Motor neuron (in vitro differentiated cells): ENCODE results near the gene B4GALNT4. TPM values are rescaled to one million over a fixed set of nuclear protein-coding genes. Genes with fewer than 3 reads are reported as not detected.
A peak's percentile ranks its signal among the peaks of the same experiment; 100 is the strongest.

Experiments used
- ATAC-seq, 8 experiments: fragments of 200-7000 bp; cut with Tn5 transposase; replicated peaks in 6 of 8; 2 replicates each; pipeline ENCODE4 v1.8.0; 2021; ENCODE audit warnings: mild to moderate bottlenecking in 8 of 8, moderate library complexity in 8 of 8
- H3K27ac ChIP-seq, 2 donors: fragments of 250-450 bp; sonication (Bioruptor Pico); 2 replicates each; pipeline ENCODE4 v1.9.0; 2021; ENCODE audit warnings: antibody characterized with exemption in 2 of 2, mild to moderate bottlenecking in 2 of 2, moderate library complexity in 1 of 2
- H3K4me1 ChIP-seq, 2 donors: fragments of 250-450 bp; sonication (Bioruptor Pico); replicated peaks in 1 of 2; 2 replicates each; pipeline ENCODE4 v1.6.1; 2021; ENCODE audit warnings: antibody characterized with exemption in 2 of 2, mild to moderate bottlenecking in 2 of 2, moderate library complexity in 1 of 2
- H3K4me3 ChIP-seq, 5 donors: fragments of 250-450 bp; sonication (Bioruptor Pico); 2 replicates each; pipeline ENCODE4 v1.9.0; 2021; ENCODE audit warnings: antibody characterized with exemption in 5 of 5, mild to moderate bottlenecking in 5 of 5, moderate library complexity in 4 of 5
- WGBS, 10 experiments: fragments of 450-650 bp; shearing (Covaris generic); methylation state at CpG; one replicate each; pipeline ENCODE4 v1.0.0; 2022; 5-methylcytosine and 5-hydroxymethylcytosine counted together
- in situ Hi-C, 9 experiments: fragments of 400-800 bp; cut with MboI; loops; one replicate each; pipeline ENCODE4 v1.15.0; 2021; ENCODE audit warnings: low sequenced_read_pairs in 9 of 9, low pct_unique_long_range_greater_than_20kb in 2 of 9; ENCODE audit not compliant: unreplicated experiment in 9 of 9
- total RNA-seq, 8 experiments: library from RNA; unstranded; fragments of 300-600 nt; gene quantifications; 2 replicates each; pipeline versions ENCODE4 v1.2.3 to v1.2.4, GENCODE V29; 2022

B4GALNT4 gene
- total RNA-seq, 8 experiments from 2014 or later = 9.7 to 103 (median 70.9) TPM

DNA sequence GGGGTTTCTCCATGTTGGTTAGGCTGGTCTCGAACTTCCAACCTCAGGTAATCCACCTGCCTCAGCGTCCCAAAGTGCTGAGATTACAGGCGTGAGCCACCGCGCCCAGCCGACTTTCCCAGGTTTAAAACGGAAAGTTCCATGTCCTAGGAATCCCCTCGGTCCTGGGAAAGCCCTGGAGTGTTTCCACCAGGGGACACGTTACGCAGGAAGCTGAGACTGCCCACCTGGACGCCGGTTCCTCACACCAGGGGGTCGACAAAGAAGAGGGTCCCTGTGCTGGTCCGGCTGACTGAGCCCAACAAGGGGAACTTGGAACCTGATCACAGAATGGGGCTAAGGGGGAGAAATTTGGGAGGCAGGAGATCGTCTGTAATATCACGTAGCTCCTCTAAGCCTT, 3.5 kb upstream of the B4GALNT4 start:
- no peak overlapping the region for H3K27ac ChIP-seq
- no peak for ATAC-seq
- 40 to 85% (median 62%) methylated on average over 1 to 8 of the region's 16 CpGs; no CpG with 5 or more reads in 2 of the 10 experiments for WGBS, 10 experiments
- H3K4me1 ChIP-seq = peaks cover 8 to 16% of the 10 kb centered on the region in 2 donors
- in situ Hi-C loops = loop anchor here in 1 of 9 experiments (5.0 kb wide), 1 partner anchor 114 kb away; no protein-coding TSS in a partner anchor
- H3K4me3 ChIP-seq = no peak overlapping the region

DNA sequence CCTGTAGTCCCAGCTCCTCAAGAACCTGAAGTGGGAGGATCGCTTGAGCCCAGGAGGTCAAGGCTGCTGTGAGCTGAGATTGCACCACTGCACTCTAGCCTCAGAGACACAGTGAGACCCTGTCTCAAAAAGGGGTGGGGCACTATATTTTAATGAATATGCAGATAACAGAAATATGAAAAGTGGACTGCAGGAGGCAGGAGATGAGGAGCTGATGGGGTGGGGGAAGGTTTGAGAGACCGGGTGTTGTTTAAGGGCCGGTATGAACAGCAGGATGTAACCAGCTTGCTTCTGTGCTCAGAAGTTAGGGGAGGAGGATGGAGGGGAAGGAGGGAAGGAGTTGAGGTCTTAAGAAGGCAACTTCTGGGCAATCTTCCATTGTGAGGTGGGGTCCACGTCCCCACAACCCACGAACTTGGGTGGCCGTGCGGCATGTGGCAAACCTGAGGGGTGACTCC, 1.3 kb upstream of the B4GALNT4 start:
- in situ Hi-C loops = loop anchor here in 1 of 9 experiments (5.0 kb wide), 1 partner anchor 116 kb away; no protein-coding TSS in a partner anchor
- peaks cover 10 to 16% of the 10 kb centered on the region in 2 donors for H3K4me1 ChIP-seq
- H3K4me3 ChIP-seq = peak overlapping the region; percentile 76 to 100 (median 78)
- H3K27ac ChIP-seq = peak overlapping the region in 1 of 2 donors; percentile 43
- ATAC-seq = peak in 4 of 8 experiments; percentile 0 to 50 (median 7)
- 0 to 42% (median 32%) methylated on average over 1 to 5 of the region's 7 CpGs; no CpG with 5 or more reads in 7 of the 10 experiments for WGBS, 10 experiments

DNA sequence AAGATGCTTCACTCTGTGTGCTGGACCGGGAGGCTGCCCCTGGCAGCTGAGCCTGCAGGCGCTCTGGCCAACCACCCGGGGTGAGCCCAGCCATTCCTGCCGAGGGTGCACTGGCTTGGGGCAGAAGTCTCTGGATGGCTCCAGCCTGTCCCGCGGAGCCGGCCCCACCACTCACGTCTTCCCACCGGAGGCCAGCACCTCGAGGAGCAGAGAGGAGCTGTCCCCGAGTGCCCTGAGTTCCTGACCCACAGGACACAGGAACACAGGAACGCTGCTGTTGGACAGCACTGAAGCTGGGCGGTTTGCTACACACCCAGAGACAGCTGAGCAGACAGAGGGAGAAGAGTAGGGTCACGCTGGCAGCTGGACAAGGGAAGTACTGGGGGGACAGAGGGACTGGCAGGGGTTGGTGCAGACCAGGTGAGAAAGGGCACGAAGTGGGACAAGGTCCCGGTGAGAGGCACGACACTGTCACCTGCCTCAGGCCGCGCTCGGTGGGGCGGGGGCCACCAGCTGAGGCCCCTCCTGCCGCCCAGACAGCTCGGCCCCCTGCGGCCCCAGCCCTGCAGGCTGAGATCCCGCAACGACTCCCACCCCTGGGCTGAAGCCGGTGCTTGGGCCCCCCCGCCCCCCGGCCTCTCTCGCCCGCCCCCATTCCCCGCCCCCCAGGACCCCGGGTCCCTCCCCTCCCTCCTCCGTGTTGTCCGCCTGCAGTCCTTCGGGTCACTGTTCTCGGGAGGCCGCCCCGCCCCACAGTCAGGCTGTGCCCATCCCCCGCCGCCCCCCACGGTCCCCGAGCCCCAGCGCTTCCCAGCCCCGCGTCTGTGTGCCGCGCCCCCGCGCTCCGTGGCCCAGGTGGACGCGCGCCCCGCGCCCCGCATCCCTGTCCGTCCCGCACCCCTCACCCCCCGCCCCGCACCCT, 624 bp upstream of the B4GALNT4 start:
- peak; percentile 45 to 59 (median 56) for ATAC-seq
- Histone ChIP-seq H3K4me1 (peaks cover 10 to 16% of the 10 kb centered on the region in 2 donors), H3K4me3 (peak overlapping the region; percentile 76 to 100 (median 78)), H3K27ac (peak overlapping the region; percentile 43 to 93)
- in situ Hi-C loops = loop anchor here in 1 of 9 experiments (5.0 kb wide), 1 partner anchor 116 kb away; no protein-coding TSS in a partner anchor
- 0 to 30% (median 4%) methylated on average over 1 to 12 of the region's 61 CpGs; no CpG with 5 or more reads in 6 of the 10 experiments for WGBS, 10 experiments

DNA sequence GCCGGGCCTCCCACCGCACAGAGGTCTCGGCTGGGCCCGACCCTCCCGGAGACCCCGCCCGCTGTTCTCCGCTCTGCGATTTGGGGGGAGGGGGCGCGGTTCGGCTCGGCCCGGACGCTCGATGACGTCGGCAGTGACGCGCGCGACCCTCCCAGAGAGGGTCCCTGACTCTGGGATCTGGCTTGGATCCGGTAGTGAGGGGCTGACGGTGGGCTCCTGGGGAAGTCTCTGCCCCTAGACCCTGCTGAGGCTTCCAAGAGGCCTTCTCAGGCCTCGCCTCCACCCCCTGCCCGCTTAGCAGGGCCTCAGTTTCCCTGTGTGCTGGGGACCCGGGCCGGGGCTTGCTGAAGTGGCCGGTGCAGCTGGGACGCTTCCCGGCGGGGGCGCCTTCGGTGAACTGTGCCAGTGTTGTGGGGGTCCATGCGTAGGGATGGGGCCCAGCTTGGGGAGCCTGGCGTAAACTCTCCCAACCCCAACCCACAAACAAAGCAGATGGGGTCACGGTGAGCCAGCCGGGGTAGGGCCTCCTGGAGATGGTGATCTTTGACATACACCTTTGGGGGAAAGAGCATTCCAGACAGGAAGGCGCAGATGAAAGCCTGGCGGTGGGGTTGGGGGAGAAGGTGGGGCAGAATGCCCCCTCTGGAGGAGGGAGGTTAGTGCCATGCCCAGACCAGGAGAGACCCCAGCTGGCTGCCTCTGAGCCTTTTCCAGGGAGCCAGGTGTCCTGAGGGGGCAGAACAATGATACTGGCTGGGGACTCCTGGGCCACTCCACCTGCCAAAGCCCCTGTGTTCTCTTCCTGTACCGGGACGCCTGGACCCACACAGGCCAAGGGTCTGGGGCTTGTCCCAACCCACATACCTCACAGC, 1.0 kb downstream of the B4GALNT4 start:
- H3K27ac ChIP-seq = peak overlapping the region; percentile 93 to 95
- WGBS, 10 experiments = 27 to 79% (median 36%) methylated on average over 2 to 4 of the region's 42 CpGs; no CpG with 5 or more reads in 7 of the 10 experiments
- in situ Hi-C loops = no loop called here
- H3K4me1 ChIP-seq = peaks cover 10 to 16% of the 10 kb centered on the region in 2 donors
- peak overlapping the region; percentile 76 to 100 (median 78) for H3K4me3 ChIP-seq
- peak in 5 of 8 experiments; percentile 6 to 21 (median 14) for ATAC-seq

DNA sequence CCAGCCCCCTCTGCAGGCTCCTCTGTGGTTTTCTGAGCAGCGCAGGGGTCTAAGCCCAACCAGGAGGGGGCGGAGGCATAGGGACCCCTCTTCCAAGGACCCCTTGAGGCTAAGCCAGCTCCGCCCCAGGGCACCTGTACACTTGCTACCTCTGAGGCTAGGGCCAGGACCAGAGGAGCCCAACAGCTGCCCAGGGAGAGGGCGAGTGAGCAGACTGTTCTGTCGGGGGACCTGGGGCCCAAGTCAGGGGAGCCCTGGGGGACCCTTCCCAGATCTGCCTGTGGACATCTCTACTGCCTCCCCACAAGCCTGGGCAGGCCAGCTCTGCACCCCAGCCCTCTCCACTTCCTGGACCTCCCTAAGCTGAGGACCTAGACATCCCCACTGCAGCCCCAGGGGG, 1.8 kb downstream of the B4GALNT4 start:
- no CpG with 5 or more reads among the region's 5 CpGs for WGBS, 10 experiments
- no peak for ATAC-seq
- in situ Hi-C loops = no loop called here
- peaks cover 10 to 16% of the 10 kb centered on the region in 2 donors for H3K4me1 ChIP-seq
- peak overlapping the region in 3 of 5 donors; percentile 76 to 95 (median 78) for H3K4me3 ChIP-seq
- H3K27ac ChIP-seq = no peak overlapping the region

DNA sequence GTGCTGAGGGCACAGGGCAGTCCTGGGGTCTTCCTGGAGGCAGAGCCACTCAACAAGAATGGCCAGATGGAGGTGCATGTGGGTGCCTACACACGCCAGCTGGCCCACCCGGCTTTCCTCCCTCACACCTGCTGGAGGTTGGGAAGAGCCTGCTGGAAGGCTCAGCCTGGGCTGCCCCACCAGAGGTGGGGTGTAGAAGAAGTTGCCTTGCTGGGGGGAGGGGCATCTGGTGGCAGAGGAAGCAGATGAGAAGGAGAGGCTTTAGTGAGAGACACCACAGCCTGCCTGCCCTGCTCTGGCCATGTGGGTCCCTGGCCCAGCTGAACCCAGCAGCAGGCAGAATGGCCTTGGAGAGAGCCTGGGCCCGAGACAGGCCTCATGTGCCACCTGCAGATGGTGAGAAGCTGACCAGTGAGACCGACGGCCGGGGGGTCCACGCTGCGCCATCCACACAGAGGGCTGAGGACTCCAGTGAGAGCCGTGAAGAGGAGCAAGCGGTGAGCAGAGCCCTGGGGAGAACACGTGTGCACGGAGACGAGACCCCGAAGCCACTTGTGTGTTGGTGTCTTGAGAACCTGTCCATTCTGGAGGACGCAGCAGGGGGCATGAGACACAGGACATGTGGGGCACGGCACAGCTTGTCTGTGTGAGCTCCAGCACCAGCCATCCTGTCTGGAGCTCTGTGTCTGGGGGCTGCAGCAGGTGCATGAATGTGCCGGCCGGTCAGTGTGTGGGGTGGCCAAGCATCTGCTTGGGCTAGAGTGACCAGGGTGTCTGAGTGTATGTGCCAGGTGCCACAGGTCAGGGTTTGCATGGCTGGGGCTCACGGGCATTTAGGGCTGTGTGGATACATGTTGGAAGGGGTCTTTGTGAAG, 2.7 kb downstream of the B4GALNT4 start:
- WGBS, 10 experiments = 60 to 100% (median 84%) methylated on average over 2 to 5 of the region's 19 CpGs; no CpG with 5 or more reads in 4 of the 10 experiments
- Histone ChIP-seq H3K4me1 (peaks cover 10 to 16% of the 10 kb centered on the region in 2 donors), H3K27ac (no peak overlapping the region), H3K4me3 (no peak overlapping the region)
- in situ Hi-C loops = no loop called here
- ATAC-seq = no peak

DNA sequence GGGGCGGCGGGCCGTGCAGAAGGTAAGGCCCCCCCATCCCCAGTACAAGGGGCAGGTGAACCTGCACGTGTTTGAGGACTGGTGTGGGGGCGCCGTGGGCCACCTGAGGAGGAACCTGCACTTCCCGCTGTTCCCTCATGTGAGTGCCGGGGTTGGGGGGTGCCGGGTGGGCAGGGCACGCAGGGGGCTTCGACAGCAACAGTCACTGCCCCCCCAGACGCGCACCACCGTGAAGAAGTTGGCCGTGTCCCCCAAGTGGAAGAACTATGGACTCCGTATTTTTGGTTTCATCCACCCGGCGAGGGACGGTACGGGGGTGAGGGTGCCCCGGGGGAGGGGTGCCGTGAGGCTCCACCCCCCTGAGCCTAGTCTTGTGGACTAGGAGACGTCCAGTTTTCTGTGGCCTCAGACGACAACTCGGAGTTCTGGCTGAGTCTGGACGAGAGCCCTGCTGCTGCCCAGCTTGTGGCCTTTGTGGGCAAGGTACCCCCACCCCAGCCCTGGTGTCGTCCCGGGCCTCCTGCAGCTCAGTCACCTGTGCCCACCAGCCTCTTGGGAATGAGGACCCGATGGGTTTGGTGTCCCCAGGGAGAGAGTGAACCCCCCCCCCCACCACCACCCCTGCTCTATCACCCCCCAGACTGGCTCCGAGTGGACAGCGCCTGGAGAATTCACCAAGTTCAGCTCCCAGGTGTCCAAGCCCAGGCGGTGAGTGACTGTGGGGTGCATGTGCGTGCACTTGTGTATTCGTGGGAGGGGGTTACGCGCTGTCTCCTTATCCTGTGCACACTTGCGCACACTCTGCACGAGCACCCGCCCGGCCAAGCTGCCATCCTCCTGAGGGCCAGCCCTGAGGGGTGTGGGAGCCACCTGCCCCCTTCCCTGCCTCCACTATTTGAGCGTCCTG, 3.8 kb downstream of the B4GALNT4 start:
- H3K4me3 ChIP-seq = no peak overlapping the region
- 93% methylated on average over 3 of the region's 41 CpGs; no CpG with 5 or more reads in 9 of the 10 experiments for WGBS, 10 experiments

DNA sequence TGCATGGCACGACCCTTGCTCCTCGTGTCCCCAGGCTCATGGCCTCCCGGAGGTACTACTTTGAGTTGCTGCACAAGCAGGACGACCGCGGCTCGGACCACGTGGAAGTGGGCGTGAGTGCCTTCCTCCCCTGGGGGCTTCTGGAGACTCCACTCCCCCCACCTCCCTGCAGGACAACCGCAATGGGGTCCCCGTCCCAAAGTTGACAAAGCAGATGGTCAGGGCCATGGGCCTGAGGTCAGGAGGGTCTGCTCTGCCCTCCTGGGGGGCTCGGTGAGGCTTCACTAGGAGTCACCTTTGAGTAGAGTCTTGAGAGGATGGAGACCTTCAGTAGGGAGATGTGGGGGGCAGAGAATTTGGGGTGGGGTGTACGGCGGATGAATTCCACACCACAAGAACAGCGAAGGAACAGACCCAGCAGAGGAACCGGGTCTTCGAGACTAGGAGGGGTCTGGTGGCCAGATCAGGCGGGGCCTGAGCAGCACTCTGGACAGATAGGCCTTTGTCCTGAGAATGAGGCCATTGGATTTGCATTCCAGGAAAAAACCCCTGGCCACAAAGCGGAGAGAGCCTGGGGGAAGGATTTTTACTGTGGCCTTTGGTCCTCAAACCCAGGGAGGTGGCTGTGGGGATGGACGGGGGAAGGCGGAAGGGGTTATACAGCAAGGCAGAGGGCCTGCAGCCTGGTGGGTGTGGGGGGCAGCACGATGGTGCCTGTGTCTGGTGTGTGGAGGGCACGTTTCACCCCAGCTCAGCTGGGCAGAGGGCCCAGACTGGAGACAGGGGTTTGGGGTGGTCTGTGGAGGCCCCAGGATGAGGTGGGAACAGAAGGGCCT, 4.6 kb downstream of the B4GALNT4 start:
- no peak overlapping the region for H3K27ac ChIP-seq
- H3K4me3 ChIP-seq = no peak overlapping the region
- peaks cover 2 to 4% of the 10 kb centered on the region in 2 donors for H3K4me1 ChIP-seq
- 83 to 93% (median 93%) methylated on average over 3 to 7 of the region's 23 CpGs; no CpG with 5 or more reads in 7 of the 10 experiments for WGBS, 10 experiments
- in situ Hi-C loops = no loop called here
- ATAC-seq = no peak

More for the DNA sequence above, 3.8 kb downstream of the B4GALNT4 start:
- in situ Hi-C loops = no loop called here
- no peak for ATAC-seq
- peaks cover 8 to 10% of the 10 kb centered on the region in 2 donors for H3K4me1 ChIP-seq
- H3K27ac ChIP-seq = no peak overlapping the region

DNA sequence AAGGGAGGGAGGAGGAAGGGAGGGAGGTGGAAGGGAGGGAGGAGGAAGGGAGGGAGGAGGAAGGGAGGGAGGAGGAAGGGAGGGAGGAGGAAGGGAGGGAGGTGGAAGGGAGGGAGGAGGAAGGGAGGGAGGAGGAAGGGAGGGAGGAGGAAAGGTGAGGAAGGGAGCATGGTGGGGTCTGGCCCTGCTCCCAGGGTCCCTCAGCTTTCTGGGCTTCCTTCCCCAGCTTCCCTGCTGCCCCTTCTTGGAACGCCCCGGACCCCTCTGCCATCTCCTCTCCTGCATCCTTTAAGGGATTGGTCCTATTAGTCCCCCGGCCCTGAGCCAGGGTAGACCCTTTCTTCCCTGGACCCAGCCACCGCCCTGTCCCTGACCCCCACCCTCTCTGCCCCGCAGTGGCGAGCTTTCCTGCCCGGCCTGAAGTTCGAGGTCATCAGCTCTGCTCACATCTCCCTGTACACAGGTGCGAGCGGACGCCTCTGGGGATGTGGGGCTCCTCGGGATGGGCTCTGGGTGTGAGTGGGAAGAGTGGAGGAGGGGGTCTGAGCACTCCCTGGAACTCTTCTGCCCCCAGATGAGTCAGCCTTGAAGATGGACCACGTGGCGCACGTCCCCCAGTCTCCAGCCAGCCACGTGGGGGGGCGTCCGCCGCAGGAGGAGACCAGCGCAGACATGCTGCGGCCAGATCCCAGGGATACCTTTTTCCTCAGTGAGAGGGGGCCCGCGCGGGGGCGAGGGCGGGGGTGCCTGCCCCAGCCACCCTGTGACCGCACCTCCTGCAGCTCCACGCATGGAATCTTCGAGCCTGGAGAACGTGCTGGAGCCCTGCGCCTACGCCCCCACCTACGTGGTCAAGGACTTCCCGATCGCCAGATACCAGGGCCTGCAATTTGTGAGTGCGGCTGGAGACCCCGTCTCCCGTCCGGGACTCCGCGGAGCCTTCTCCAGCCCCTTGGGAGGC, 6.0 kb downstream of the B4GALNT4 start:
- peaks cover 2 to 4% of the 10 kb centered on the region in 2 donors for H3K4me1 ChIP-seq
- no CpG with 5 or more reads among the region's 41 CpGs for WGBS, 10 experiments
- no peak overlapping the region for H3K4me3 ChIP-seq
- ATAC-seq = no peak
- in situ Hi-C loops = no loop called here
- no peak overlapping the region for H3K27ac ChIP-seq
